ENCODE data around the gene PPARG.
"Not testable (repeated sequence)": the region's sequence is repeated elsewhere in the genome, so short reads cannot be mapped to it uniquely, and the experiment has no call there.

The PPARG gene

GRCh38 chr3:12443781-12444522 is 155.1 kb downstream of the PPARG start:
- DNase-seq (ENCODE audit: low read depth), result no peak

GRCh38 chr3:12444582-12445471 is 156.0 kb downstream of the PPARG start:
- DNase-seq (ENCODE audit: low read depth), result no peak

- no peak for DNase-seq (ENCODE audit: low read depth)
Measured at GRCh38 chr3:12445523-12446240, 156.8 kb downstream of the PPARG start.

GRCh38 chr3:12446298-12446697 is 157.4 kb downstream of the PPARG start:
- DNase-seq (ENCODE audit: low read depth), result no peak

GRCh38 chr3:12447075-12447474 is 158.2 kb downstream of the PPARG start:
- no peak for DNase-seq (ENCODE audit: low read depth)

- DNase-seq (ENCODE audit: low read depth), result not testable (repeated sequence)
Measured at GRCh38 chr3:12448404-12449202, 159.7 kb downstream of the PPARG start.

- no peak for DNase-seq (ENCODE audit: low read depth)
Measured at GRCh38 chr3:12449889-12450682, 161.2 kb downstream of the PPARG start.

- no peak for DNase-seq (ENCODE audit: low read depth)
Measured at GRCh38 chr3:12451481-12451880, 162.6 kb downstream of the PPARG start.

GRCh38 chr3:12451960-12452359 is 163.1 kb downstream of the PPARG start:
- DNase-seq (ENCODE audit: low read depth), result no peak

- no peak for DNase-seq (ENCODE audit: low read depth)
Measured at GRCh38 chr3:12452361-12453330, 163.8 kb downstream of the PPARG start.

GRCh38 chr3:12454076-12454815 is 165.4 kb downstream of the PPARG start:
- no peak for DNase-seq (ENCODE audit: low read depth)

- no peak for DNase-seq (ENCODE audit: low read depth)
Measured at GRCh38 chr3:12454816-12455121, 165.9 kb downstream of the PPARG start.

- DNase-seq (ENCODE audit: low read depth), result no peak
Measured at GRCh38 chr3:12455740-12456139, 166.9 kb downstream of the PPARG start.

GRCh38 chr3:12456441-12456840 is 167.6 kb downstream of the PPARG start:
- no peak for DNase-seq (ENCODE audit: low read depth)

- DNase-seq (ENCODE audit: low read depth), result not testable (repeated sequence)
Measured at GRCh38 chr3:12457380-12457779, 168.5 kb downstream of the PPARG start.

GRCh38 chr3:12458901-12459300 is 170.0 kb downstream of the PPARG start:
- no peak for DNase-seq (ENCODE audit: low read depth)

GRCh38 chr3:12460127-12460526 is 171.3 kb downstream of the PPARG start:
- no peak for DNase-seq (ENCODE audit: low read depth)

GRCh38 chr3:12461097-12461649 is 172.3 kb downstream of the PPARG start:
- DNase-seq (ENCODE audit: low read depth), result no peak
